K562 (cell line): ENCODE results near the gene FMN2. TPM values are rescaled to one million over a fixed set of nuclear protein-coding genes. Genes with fewer than 3 reads are reported as not detected.

Experiments used
- C11orf30 ChIP-seq: fragments of 450-650 bp; IDR thresholded peaks from 2 replicates; pipeline ENCODE4 v1.6.1; 2016; ENCODE audit warnings: low read depth, mild to moderate bottlenecking
- CHD2 ChIP-seq: IDR thresholded peaks from 2 replicates; pipeline ENCODE4 v1.6.1; 2011; ENCODE audit warnings: low read depth, low read length
- CREB5 ChIP-seq: fragments of 250-450 bp; sonication (Bioruptor Pico); IDR thresholded peaks from 2 replicates; pipeline ENCODE4 v1.5.0; 2020; ENCODE audit warnings: mild to moderate bottlenecking
- FIP1L1 ChIP-seq: fragments of 200-400 bp; formaldehyde crosslinking; IDR thresholded peaks from 2 replicates; pipeline ENCODE4 v1.6.1; 2018; ENCODE audit warnings: mild to moderate bottlenecking, low read depth, low read length; ENCODE audit not compliant: poor library complexity, severe bottlenecking
- HMG20B ChIP-seq: fragments of 250-450 bp; sonication (Bioruptor Pico); IDR thresholded peaks from 2 replicates; pipeline ENCODE4 v1.5.0; 2021; ENCODE audit warnings: mild to moderate bottlenecking
- MNT ChIP-seq, 2 experiments: fragments of 450-650 bp; conservative IDR thresholded peaks; 2 replicates each; pipeline ENCODE4 v1.6.1; 2017; ENCODE audit warnings: mild to moderate bottlenecking in 2 of 2, moderate library complexity in 2 of 2
- PPARD ChIP-seq: fragments of 250-450 bp; sonication (Bioruptor Pico); IDR thresholded peaks from 2 replicates; pipeline ENCODE4 v1.8.0; 2022; ENCODE audit warnings: inconsistent platforms, mild to moderate bottlenecking, moderate library complexity
- PURB ChIP-seq: sonication (generic); formaldehyde crosslinking; IDR thresholded peaks from 2 replicates; pipeline ENCODE4 v1.9.0; 2021; ENCODE audit warnings: low read depth, mild to moderate bottlenecking, missing genetic modification reagents
- SIN3B ChIP-seq: fragments of 450-650 bp; IDR thresholded peaks from 2 replicates; pipeline ENCODE4 v1.6.1; 2017; ENCODE audit warnings: low read depth, mild to moderate bottlenecking, moderate library complexity
- SMARCB1 ChIP-seq: IDR thresholded peaks from 2 replicates; pipeline ENCODE4 v1.6.1; 2011; ENCODE audit warnings: improper control_type of control experiment, low read depth; ENCODE audit not compliant: insufficient read length
- TOE1 ChIP-seq, 2 experiments: fragments of 450-650 bp in 1 of 2; sonication (generic) in 1 of 2; formaldehyde crosslinking in 1 of 2; IDR thresholded peaks; 2 replicates each; pipeline versions ENCODE4 v1.7.1 to v1.8.0; 2016 to 2022; ENCODE audit warnings: borderline replicate concordance in 2 of 2, mild to moderate bottlenecking in 2 of 2, antibody characterized with exemption in 1 of 2, inconsistent platforms in 1 of 2, low read depth in 1 of 2, missing genetic modification reagents in 1 of 2, moderate library complexity in 1 of 2
- TRIM25 ChIP-seq: fragments of 450-650 bp; IDR thresholded peaks from 2 replicates; pipeline ENCODE4 v1.7.0; 2016; ENCODE audit warnings: borderline replicate concordance
- ZBTB2 ChIP-seq: fragments of 450-650 bp; IDR thresholded peaks from 2 replicates; pipeline ENCODE4 v1.6.1; 2016; ENCODE audit warnings: antibody characterized with exemption
- ZBTB33 ChIP-seq: sonication (generic); formaldehyde crosslinking; IDR thresholded peaks from 2 replicates; pipeline ENCODE4 v1.8.1; 2023; ENCODE audit warnings: mild to moderate bottlenecking, missing genetic modification reagents
- ZKSCAN8 ChIP-seq: fragments of 200-800 bp; sonication (Bioruptor generic); IDR thresholded peaks from 2 replicates; pipeline ENCODE4 v1.6.1; 2016; ENCODE audit warnings: missing genetic modification characterization, missing compliant biosample characterization
- ZNF212 ChIP-seq: fragments of 450-650 bp; formaldehyde crosslinking; IDR thresholded peaks from 2 replicates; pipeline ENCODE4 v1.4.0; 2020; ENCODE audit warnings: mild to moderate bottlenecking
- ZNF24 ChIP-seq: fragments of 450-650 bp; IDR thresholded peaks from 2 replicates; pipeline ENCODE4 v1.6.1; 2016
- ZNF384 ChIP-seq: IDR thresholded peaks from 2 replicates; pipeline ENCODE4 v1.6.1; 2012; ENCODE audit warnings: low read depth, low read length, improper control_type of control experiment
- ZNF717 ChIP-seq: fragments of 250-450 bp; sonication (Bioruptor Pico); IDR thresholded peaks from 2 replicates; pipeline ENCODE4 v1.5.0; 2021
- ZSCAN29 ChIP-seq: fragments of 450-650 bp; IDR thresholded peaks from 2 replicates; pipeline ENCODE4 v1.6.1; 2017
- polyA plus RNA-seq, 8 experiments: library from polyadenylated mRNA; depleted of rRNA in 4 of 8; stranded (reverse) in 5 of 8; unstranded in 3 of 8; fragments of >200 nt; fragmentation: Nextera tagmentation in 2 of 8; fragmentation: Illumina TruSeq in 1 of 8; extraction: Ambion mirVana in 2 of 8; extraction: Trizol in 1 of 8; gene quantifications; 2 replicates each; pipeline versions ENCODE4 v1.2.1 to v1.2.3, GENCODE V29; 2011 to 2014; ENCODE audit warnings: inconsistent platforms in 1 of 8, missing spikeins in 1 of 8
- total RNA-seq, 7 experiments: library from RNA; depleted of rRNA in 6 of 7; stranded (reverse); fragments of >200 nt in 6 of 7; fragmentation: Illumina TruSeq in 2 of 7; extraction: Trizol in 2 of 7; gene quantifications; 2 replicates each; pipeline versions ENCODE4 v1.2.1 to v1.2.3, GENCODE V29; 2011 to 2021; ENCODE audit warnings: low replicate concordance in 1 of 7

FMN2 gene
- total and polyA plus RNA-seq, 9 of the 15 experiments (the other 6 are each of a cell fraction or from before 2014, with no cell fraction given), result 0.15 to 0.45 (median 0.16) TPM; not detected in 3

- TF ChIP-seq CREB5 (CRISPR knock-in tag) (no peak), CHD2 (no peak), PPARD (CRISPR knock-in tag) (no peak), FIP1L1 (no peak), PURB (CRISPR knock-in tag) (no peak), SMARCB1 (no peak), ZNF212 (CRISPR knock-in tag) (no peak), HMG20B (no peak), SIN3B (no peak), ZBTB2 (no peak), ZSCAN29 (no peak), ZNF717 (CRISPR knock-in tag) (no peak), ZNF24 (no peak), ZKSCAN8 (CRISPR knock-in tag) (no peak), ZBTB33 (no peak), ZNF384 (no peak), C11orf30 (peak; percentile 83), TRIM25 (no peak), TOE1 (IDR thresholded peaks at IDR 0.05; ENCODE audit: borderline replicate concordance) (no peak), TOE1 (CRISPR knock-in tag; IDR thresholded peaks at IDR 0.05; ENCODE audit: borderline replicate concordance, low read depth) (no peak), MNT (conservative IDR thresholded peaks at IDR 0.05) (no peak)
Observed at GRCh38 chr1:240491796-240492195, 400.1 kb downstream of the FMN2 start (continued).
